GM21360 (cell line): ENCODE measurements around the gene DRC7.
"Not testable (repeated sequence)": the region's sequence is repeated elsewhere in the genome, so short reads cannot be mapped to it uniquely, and the experiment has no call there.

ENCODE experiments used
- ATAC-seq: cut with Tn5 transposase; IDR thresholded peaks from one replicate; pipeline ENCODE4 v1.9.1; 2021; ENCODE audit warnings: mild to moderate bottlenecking, moderate library complexity; ENCODE audit not compliant: unreplicated experiment

The DRC7 gene

DNA sequence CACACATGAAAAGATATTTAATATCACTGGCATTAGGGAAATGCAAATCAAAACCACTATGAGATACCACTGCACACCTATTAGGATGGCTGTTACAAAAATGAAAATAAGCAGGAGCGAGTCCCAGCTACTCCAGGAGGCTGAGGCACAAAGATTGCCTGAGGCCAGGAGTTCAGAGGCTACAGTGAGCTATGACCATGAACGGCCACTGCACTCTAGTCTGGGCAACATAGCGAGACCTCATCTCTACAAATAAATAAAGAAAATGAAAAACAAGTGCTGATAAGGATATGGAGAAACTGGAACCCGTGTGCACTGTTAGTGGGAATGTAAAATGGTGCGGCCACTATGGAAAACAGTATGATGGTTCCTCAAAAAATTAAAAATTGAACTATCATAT lies 84.1 kb downstream of the DRC7 start:
- no peak for ATAC-seq

DNA sequence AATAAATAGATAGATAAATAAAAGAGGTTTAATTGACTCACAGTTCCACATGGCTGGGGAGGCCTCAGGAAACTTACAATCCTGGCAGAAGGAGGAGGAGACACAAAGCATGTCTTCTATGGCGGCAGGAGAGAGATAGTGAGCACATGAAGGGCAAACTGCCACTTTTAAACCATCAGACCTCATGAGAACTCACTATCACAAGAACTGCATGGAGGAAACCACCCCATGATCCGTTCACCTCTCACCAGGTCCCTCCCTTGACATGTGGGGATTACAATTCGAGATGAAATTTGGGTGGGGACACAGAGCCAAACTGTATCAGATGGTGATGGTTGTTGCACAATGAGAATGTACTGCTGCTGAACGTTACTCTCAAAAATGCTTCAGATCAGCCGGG lies 85.2 kb downstream of the DRC7 start:
- ATAC-seq = not testable (repeated sequence)

DNA sequence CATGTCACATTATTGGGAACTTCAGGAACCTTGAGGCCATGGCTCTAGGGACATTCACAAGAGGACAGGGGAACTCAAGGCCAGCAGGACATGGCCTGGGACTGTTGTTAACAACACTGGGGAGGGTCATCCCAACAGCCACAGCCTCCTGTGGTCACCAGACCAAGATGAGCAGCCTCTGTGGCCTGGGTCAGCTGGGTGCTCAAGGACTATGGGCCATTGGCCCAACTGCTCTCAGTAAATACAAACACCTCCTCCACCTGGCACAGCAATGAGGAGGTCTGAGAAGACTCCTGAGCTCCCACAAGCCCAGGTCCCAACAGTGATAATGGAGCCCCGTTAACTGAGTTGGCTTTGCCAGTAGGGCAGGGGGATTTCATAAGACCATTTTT lies 86.7 kb downstream of the DRC7 start:
- ATAC-seq = no peak
